CD4-positive, alpha-beta T cell treated with Interleukin-10 for 1 hour (primary cell): Measurements from ENCODE around the gene NPIPA3.
"Not testable (repeated sequence)": the region's sequence is repeated elsewhere in the genome, so short reads cannot be mapped to it uniquely, and the experiment has no call there.

Experiments
- DNase-seq: peaks from one replicate; pipeline ENCODE4 v3.0.0-alpha.2; 2020

Gene NPIPA3

DNA sequence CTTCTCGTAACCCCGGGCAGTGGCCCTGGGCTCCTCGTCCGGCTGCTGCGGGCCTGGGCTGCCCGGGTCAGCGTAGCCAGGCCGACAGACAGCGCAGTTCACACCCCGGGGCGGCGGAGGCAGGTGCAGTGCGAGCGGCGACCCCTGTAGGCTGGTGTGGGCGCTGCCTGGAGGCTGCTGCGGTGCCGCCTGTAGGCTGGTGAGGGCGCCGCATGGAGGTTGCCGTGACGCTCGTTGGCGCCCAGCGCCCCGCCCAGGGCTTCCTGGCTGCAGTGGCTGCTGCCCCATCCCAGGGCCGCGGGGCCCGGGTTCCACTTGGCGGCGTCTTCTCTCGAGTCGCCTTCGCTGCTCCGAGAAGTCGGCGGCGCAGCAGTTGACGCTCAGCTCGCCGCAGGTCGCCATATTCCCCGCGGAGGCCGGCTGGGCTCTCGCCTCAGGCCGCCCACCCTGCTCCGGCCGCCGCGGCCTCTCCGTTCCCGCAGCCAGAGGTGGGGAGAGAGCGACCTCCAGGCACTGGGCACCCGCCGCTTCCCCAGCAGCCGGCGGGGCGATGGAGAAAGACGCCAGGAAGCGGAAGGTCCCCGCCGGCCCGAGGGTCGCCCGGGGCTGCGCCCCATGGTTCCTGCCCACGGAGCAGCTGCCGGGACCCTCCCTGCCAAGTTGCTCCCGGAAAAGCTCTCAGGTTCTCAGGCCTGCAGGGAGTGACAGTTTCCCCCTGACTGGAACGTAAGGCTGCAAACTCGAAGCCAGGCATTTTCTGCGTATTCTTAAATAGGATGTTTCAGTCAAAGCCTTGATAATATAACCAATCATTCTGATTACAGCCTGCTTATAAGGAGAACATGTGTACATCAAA is at the start of gene NPIPA3:
Gene NPIPA3, plus strand, starts transcription at position 256 of the 856 bp plus-strand sequence. CDS start 5,533 bp downstream, outside the sequence.
- DNase-seq = not testable (repeated sequence)

DNA sequence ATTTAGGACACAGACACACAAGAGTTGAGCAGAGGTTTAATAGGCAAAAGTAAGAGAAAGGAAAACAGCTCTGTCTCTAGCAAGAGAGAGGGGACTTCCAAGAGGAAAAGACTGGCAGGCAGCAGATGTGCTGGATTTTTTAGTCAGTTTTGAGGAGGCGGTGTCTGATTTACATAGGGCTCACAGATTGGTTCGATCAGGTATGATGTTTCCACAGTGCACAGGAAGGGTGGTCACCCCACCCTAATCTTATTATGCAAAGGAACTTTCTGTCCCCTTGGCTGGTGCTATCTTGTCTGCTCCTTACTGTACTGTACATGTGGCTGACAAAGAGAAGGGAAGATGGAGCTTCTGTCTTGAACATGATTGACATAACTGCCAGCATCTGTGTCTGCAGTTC is 45.1 kb upstream of the NPIPA3 start:
- no peak for DNase-seq

DNA sequence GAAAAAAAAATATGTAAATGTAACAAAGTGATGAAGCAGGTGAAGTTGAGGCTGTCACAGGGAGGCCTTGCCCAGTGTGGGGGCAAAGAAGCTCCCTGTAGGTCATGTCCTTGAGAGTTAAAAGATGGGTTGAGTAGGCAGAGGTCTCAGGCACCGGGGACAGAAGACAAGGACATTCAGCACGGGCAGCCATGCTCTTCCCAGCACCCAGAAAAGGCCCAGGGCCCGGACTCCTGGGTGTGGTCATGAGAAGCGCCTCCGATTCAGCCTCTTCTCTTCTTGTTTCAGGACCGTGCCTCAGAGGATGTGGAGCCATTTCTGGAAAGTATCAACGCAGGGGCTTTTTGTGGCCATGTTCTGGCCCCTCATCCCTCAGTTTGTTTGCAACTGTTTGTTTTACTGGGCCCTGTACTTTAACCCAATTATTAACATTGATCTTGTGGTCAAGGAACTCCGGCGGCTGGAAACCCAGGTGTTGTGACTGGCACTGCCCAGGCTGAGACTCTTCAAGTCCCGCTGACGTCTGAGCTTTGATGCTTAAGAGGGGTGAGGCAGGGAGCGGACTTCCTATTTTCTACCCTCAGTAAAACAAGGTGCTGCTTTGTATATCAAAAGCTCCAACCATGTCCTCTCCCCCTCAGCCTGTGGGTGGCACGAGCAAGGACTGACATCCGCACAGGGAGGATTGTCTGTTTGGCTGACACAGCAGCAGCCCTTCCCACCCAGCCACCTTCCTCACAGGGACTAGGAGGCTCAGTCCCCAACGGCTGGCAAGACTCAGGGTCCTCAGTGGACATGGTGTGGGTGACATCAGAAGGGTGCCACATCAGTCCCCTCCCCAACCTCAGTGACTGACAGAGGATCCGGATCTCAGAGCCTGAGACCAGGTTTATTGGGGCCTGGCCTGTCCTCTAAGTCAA is 35.6 kb upstream of the NPIPA3 start:
- no peak for DNase-seq

DNA sequence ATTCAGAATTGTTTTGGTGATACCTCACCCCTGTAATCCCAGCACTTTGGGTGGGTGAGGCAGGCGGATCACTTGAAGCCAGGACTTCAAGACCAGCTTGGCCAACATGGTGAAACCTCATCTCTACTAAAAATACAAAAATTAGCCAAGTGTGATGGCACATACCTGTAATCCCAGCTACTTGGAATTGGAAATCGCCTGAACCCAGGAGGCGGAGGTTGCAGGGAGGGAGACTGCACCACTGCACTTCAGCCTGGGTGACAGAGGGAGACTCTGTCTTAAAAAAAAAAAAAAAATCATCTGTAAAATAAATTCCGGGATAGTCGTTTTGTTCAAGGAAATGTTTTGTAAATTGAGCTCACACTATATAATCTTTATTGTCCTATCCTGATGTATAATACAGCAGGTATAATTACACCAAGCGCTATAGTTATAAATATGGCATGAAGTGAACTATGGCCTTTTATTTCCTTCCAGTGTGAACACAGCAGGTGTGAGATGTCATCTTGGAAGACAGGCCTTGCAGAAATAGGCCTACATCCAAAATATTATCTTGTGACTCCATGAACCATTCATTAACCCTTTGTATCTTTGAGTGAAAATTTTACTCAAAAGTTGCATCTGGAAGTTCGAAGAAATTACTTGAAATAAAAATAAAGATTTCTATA is 34.5 kb upstream of the NPIPA3 start:
- no peak for DNase-seq

DNA sequence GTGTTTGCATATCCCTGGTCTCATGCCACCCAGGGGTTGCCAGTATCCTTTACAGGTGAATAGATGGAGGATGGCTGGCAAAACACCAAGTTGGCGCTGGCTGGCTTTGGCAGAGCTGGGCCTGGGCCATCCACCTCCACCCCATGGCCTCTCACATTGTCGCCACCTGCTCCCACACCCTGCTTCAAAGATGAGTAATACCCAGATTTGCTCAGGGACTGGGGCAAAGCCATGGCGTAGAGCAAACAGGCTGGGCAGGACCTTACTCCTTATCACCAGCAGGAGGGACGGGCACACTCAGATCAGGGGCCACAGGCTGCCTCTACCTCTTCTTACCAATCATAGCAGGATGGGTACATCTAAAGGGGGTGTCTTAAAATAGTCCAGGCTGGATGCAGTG is 33.4 kb upstream of the NPIPA3 start:
- no peak for DNase-seq

DNA sequence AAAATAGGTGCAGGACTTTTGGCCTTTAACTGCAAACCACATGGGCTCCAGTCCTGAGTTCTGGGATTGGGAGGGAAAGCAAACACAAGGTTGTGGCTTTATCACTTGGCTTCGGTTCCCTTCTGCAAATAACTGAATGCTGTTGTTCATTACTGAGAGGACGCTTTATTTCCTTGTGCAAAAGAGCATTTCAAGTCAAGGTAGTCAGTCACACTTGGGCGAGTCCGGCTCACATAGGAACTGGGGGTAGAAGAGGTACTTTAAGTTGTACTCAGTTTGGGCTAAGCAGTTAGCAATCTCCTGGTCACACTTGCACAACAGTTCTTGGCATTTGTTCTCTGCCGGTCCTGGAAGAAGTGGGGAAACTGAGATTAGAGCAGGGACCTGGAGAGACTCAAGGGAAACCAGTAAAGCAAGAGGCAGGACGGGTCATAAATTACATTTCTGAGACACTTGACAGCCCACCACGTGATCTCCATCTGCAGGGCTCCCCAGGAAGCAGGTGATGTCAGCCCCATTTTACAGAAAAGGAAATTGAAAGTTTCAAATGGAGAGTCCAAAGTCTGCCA is 30.7 kb upstream of the NPIPA3 start:
- no peak for DNase-seq

DNA sequence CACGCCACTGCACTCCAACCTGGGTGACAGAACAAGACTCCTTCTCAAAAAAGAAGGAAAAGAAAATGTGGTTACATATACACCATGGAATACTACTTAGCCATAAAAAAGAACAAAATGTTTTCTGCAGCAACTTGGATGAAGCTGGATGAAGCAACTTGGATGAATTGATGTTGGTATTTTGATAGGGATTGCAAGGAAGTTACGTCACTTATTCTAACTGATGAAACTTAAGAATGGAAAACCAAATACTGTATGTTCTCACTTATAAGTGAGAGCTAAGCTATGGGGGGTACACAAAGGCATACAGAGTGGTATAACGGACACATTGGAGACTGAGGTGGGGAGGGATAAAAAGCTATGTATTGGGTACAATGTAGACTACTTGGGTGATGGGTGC is 26.6 kb upstream of the NPIPA3 start:
- no peak for DNase-seq

DNA sequence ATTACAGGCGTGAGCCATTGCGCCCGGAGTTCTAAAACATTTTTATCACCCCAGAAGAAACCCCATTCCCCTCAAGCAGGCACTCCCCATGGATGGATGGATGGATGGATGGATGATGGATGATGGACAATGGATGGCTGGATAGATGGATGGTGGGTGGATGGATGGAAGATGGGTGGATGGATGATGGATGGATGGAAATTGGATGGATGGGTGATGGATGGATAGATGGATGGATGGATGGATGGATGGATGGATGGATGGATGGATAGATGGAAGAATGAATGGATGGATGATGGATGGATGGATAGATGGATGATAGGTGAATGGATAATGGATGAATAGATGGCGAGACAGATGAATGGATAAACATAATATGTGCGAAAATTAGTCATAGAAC is 25.6 kb upstream of the NPIPA3 start:
- DNase-seq = no peak

DNA sequence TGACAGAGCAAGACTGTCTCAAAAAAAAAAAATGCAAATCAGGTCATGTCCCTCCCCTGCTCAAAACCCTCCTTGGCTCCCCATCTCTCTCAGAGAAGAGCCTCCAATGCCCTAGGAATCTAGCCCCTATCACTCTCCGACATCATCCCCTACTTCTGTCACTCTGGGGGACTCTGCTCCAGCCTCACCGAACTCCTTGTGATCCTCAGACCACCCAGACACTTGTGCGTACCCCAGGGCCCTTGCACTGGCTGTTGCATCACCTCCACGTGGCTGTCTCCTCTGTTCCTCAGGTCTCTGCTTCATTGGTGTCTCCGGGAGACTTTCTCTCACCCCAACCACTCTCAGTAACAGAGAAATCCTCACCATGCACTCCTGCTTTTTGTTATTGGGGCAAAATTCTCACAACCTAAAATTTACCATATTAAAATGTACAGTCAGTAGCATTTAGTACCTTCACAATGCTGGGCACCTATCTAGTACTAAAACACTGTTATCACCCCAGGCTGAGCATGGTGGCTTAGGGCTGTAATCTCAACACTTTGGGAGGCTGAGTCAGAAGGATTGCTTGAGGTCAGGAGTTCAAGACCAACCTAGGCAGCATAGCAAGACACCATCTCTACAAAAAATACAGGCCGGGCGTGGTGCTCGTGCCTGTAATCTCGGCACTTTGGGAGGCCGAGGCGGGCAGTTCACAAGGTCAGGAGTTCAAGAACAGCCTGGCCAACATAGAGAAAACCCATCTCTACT is 24.3 kb upstream of the NPIPA3 start:
- no peak for DNase-seq

DNA sequence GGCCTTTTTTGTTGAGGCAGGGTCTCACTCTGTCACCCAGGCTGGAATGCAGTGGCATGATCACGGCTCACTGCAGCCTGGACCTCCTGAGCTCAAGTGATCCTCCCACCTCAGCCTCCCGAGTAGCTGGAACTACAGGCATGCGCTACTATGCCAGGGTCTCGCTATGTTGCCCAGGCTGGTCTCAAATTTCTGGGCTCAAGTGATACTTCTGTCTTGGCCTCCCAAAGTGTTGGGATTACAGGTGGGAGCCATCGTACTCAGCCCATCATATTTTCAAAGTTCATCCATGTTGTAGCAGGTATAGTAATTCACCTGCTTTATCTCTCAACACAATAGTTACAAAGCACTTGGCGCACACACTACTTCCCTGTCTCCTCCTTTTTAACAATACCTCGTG is 22.8 kb upstream of the NPIPA3 start:
- DNase-seq = not testable (repeated sequence)

DNA sequence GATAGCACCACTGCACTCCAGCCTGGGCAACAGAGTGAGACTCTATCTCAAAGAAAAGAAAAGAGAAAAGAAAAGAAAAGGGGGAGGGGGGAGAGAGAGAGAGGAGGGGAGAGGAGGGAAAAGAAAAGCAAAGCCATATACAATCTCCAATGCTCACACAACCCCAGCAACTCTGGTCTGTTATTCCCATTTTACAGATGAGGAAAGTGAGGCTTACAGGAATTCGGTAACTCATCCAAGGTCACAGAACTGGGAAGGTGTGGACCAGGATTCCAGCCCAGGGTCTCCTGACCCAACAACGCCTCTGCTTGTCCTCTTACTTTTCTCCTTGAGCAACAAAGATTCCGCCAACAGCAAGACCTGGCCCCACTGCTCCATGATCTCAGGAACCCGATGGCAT is 22.1 kb upstream of the NPIPA3 start:
- no peak for DNase-seq

DNA sequence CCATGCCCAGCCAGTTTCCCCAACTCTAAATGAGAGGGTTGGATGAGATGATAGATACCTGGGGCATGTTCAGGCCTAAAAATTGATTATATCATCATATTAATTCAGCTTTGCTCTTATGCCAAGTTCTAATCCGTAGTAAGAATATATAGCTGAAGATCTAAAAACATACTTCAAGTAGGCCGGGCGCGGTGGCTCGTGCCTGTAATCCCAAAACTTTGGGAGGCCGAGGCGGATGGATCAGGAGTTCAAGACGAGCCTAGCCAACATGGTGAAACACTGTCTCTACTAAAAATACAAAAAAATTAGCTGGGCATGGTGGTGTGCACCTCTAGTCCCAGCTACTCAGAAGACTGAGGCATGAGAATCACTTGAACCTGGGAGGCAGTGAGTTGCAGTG is 21.1 kb upstream of the NPIPA3 start:
- no peak for DNase-seq

DNA sequence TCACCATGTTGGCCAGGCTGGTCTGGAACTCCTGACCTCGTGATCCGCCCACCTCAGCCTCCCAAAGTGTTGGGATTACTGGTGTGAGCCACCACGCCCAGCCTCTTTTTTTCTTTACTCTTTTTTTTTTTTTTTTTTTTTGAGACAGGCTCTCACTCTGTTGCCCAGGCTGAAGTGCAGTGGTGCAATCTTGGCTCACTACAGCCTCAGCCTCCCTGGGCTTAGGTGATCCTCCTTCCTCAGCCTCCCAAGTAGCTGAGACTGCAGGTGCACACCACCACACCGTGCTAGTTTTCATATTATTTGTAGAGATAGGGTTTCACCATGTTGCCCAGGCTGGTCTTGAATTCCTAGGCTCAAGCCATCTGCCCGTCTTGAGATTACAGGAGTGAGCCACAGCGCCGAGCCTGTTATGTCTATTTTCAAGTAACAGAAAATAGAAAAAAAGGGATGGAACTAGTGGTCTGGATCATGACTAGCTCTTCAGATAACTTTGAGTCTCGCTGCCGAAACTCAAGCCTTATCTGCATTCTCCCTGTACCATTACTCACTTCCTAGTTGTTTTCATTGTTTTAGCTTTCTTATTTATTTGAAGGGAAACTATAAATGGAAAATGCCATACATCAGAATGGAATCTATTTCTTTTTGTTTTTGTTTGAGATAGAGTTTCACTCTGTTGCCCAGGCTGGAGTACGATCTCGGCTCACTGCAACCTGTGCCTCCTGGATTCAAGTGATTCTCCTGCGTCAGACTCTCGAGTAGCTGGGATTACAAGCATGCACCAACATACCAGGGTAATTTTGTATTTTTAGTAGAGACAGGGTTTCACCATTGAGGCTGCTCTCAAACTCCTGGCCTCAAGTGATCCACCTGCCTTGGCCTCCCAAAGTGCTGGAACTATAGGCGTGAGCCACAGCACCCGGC is 17.1 kb upstream of the NPIPA3 start:
- DNase-seq = not testable (repeated sequence)

DNA sequence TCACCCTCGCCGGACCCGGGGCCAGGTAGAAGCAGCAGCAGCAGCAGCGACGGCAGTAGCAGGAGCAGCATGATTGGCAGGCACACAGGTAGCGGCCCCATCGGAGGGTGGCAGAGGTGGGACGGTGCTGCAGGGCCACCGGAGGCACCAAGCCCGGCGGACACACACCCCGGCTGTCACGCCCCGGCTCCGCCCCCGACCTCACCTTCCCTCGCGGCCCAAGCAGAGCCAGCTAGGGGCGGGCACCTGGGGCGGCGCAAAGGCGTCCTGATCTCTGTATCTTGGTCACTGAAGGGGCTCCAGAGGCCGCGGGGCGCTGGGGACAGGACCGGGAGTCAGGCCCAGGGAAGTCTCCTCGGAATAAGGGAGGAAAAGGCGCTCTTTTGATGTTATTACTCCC is 9.1 kb upstream of the NPIPA3 start, which contains the start of gene PLA2G10:
Gene PLA2G10, minus strand, starts transcription at position 180 of the 400 bp plus-strand sequence. Its CDS starts 79 bp downstream, at position 101.
- not testable (repeated sequence) for DNase-seq

DNA sequence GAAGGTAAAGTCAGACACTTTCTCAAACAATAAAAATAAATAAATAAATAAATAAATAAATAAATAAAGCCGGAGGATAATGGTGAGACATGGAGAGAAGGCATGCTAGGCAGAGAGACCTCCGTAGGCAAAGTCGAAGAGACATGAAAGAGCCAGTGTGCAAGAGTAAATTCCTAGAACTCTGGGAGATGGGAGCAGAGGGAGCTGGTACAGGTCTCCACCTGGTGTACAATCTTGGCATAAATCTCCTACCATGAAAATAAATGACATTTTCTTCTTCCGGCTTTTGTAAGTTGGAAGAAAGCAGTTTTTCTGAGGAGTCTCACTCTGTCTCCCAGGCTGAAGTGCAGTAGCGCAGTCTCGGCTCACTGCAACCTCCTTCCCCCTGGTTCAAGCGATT is 1.4 kb upstream of the NPIPA3 start:
- DNase-seq = not testable (repeated sequence)

DNA sequence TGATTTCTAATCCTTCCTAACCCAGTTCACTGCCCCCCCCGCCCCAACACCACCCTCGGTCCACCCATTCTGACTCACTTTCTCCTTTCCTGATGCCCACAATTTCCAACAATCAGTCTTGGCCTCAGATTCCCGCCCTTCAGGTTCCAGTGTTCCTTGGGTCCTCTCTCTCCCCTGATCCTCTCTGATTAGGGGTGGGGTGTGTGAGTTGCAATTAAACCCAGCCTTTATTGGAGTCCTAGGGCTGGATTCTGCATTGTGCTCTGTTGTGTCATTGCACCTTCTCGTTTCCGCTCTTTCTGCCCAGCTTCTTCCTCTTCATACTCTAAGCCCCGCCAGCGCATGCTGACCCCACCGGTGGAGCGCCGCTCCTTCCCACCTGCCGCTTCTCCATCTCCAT is 539 bp upstream of the NPIPA3 start:
- DNase-seq = not testable (repeated sequence)

DNA sequence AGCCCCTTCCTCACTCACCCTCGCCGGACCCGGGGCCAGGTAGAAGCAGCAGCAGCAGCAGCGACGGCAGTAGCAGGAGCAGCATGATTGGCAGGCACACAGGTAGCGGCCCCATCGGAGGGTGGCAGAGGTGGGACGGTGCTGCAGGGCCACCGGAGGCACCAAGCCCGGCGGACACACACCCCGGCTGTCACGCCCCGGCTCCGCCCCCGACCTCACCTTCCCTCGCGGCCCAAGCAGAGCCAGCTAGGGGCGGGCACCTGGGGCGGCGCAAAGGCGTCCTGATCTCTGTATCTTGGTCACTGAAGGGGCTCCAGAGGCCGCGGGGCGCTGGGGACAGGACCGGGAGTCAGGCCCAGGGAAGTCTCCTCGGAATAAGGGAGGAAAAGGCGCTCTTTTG is 30.0 kb downstream of the NPIPA3 start:
- not testable (repeated sequence) for DNase-seq

DNA sequence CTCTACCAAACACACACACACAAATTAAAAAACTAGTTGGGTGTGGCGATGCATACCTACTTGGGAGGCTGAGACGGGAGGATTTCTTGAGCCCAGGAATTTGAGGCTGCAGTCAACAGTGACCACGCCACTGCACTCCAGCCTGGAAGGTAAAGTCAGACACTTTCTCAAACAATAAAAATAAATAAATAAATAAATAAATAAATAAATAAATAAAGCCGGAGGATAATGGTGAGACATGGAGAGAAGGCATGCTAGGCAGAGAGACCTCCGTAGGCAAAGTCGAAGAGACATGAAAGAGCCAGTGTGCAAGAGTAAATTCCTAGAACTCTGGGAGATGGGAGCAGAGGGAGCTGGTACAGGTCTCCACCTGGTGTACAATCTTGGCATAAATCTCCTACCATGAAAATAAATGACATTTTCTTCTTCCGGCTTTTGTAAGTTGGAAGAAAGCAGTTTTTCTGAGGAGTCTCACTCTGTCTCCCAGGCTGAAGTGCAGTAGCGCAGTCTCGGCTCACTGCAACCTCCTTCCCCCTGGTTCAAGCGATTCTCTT is 37.7 kb downstream of the NPIPA3 start:
- not testable (repeated sequence) for DNase-seq

DNA sequence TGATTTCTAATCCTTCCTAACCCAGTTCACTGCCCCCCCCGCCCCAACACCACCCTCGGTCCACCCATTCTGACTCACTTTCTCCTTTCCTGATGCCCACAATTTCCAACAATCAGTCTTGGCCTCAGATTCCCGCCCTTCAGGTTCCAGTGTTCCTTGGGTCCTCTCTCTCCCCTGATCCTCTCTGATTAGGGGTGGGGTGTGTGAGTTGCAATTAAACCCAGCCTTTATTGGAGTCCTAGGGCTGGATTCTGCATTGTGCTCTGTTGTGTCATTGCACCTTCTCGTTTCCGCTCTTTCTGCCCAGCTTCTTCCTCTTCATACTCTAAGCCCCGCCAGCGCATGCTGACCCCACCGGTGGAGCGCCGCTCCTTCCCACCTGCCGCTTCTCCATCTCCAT is 38.6 kb downstream of the NPIPA3 start:
- DNase-seq = not testable (repeated sequence)
